Prostate gland (tissue), 2 donors: ENCODE data around the gene CSF2. TPM values are rescaled to one million over a fixed set of nuclear protein-coding genes. Genes with fewer than 3 reads are reported as not detected.
A peak's percentile ranks its signal among the peaks of the same experiment; 100 is the strongest.

Experiments used
- DNase-seq: peaks from one replicate; pipeline ENCODE4 v3.0.0-alpha.2; 2019; ENCODE audit warnings: low spot score
- H3K27ac ChIP-seq, 2 donors: fragments of 200-600 bp; sonication (generic); 2 replicates each; pipeline ENCODE4 v1.5.1; 2017 to 2019
- H3K27me3 ChIP-seq: fragments of 200-600 bp; sonication (generic); replicated peaks from 2 replicates; pipeline ENCODE4 v1.5.1; 2019; ENCODE audit not compliant: insufficient read depth
- H3K36me3 ChIP-seq, 2 donors: fragments of 200-600 bp; sonication (generic); 1 replicate in 1 of 2; 2 replicates in 1 of 2; pipeline versions ENCODE4 v1.5.1 to v1.8.1; 2017 to 2019
- H3K4me1 ChIP-seq: fragments of 200-600 bp; sonication (generic); replicated peaks from 2 replicates; pipeline ENCODE4 v1.5.1; 2019
- H3K4me3 ChIP-seq, 2 donors: fragments of 200-600 bp; sonication (generic); 2 replicates each; pipeline ENCODE4 v1.5.1; 2017 to 2019
- H3K9me3 ChIP-seq: fragments of 200-600 bp; sonication (generic); 2 replicates; pipeline ENCODE4 v1.5.1; 2017
- POLR2A ChIP-seq: fragments of 450-650 bp; IDR thresholded peaks from one replicate; pipeline ENCODE4 v1.6.1; 2016; ENCODE audit warnings: antibody characterized with exemption, mild to moderate bottlenecking
- POLR2AphosphoS5 ChIP-seq: sonication (generic); formaldehyde crosslinking; IDR thresholded peaks from one replicate; pipeline ENCODE4 v1.6.1; 2017; ENCODE audit warnings: antibody characterized with exemption
- WGBS: methylation state at CpG from one replicate; pipeline ENCODE4 v1.1.5; 2018; 5-methylcytosine and 5-hydroxymethylcytosine counted together
- intact Hi-C: fragments of 100-400 bp; cut with DNase I; formaldehyde crosslinking; loops from one replicate; pipeline ENCODE4 v1.14.2; 2022
- total RNA-seq, 2 donors: library from RNA; depleted of rRNA; stranded (reverse); fragments of >200 nt; gene quantifications; one replicate each; pipeline ENCODE4 v1.1.0, GENCODE V29; 2016
- TF ChIP-seq, protein P1 (sequence below), 4 experiments: fragments of 200-600 bp in 2 of 4; fragments of 450-650 bp in 2 of 4; sonication (generic) in 2 of 4; IDR thresholded peaks; 1 replicate in 3 of 4; 2 replicates in 1 of 4; pipeline ENCODE4 v1.5.1; 2016 to 2019; ENCODE audit warnings: antibody characterized with exemption in 4 of 4, mild to moderate bottlenecking in 2 of 4, moderate library complexity in 2 of 4

CSF2 gene
- total RNA-seq, 2 donors from 2014 or later: not detected

DNA sequence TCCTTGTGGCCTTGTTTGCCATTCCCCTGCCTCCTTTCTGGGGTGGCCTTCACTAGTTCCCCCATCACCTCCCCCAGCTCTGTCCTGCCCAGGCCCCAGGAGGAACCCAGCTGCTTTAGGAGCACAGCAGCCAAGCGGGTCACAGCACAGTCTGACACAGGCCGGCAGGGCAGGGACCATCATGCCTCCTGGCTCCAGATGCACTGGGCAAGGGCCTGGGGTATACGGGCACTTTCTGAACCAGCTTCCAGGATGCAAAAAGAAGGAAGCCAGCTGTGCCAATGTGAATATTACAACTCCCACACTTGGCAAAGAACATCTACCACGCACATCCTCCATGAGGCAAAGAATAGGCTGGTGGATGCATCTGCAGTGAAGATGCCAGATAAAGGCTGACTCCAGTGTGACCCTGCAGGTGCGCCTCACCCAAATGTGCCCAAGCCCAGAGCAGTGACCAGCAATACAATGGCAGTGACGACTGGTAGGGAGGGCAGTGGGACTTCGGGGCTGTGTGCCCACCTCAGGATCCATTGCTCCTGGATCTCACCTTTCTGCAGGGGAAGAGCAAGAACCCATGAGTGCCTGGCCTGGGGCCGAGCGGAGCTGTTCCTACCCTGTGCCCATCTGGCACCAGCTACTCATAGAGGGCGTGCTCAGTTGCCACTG is 19.4 kb upstream of the CSF2 start:
- Histone ChIP-seq H3K27ac (no peak overlapping the region), H3K9me3 (no peaks in the 10 kb centered on the region), H3K27me3 (no peaks in the 10 kb centered on the region), H3K4me3 (no peak overlapping the region), H3K36me3 (no peaks in the 10 kb centered on the region), H3K4me1 (no peaks in the 10 kb centered on the region)
- TF ChIP-seq POLR2AphosphoS5 (no peak), POLR2A (no peak)
- TF ChIP-seq, protein P1, sequence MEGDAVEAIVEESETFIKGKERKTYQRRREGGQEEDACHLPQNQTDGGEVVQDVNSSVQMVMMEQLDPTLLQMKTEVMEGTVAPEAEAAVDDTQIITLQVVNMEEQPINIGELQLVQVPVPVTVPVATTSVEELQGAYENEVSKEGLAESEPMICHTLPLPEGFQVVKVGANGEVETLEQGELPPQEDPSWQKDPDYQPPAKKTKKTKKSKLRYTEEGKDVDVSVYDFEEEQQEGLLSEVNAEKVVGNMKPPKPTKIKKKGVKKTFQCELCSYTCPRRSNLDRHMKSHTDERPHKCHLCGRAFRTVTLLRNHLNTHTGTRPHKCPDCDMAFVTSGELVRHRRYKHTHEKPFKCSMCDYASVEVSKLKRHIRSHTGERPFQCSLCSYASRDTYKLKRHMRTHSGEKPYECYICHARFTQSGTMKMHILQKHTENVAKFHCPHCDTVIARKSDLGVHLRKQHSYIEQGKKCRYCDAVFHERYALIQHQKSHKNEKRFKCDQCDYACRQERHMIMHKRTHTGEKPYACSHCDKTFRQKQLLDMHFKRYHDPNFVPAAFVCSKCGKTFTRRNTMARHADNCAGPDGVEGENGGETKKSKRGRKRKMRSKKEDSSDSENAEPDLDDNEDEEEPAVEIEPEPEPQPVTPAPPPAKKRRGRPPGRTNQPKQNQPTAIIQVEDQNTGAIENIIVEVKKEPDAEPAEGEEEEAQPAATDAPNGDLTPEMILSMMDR (IDR thresholded peaks at IDR 0.05): no peak
- intact Hi-C loops: no loop called here
- peak; percentile 3 for DNase-seq
- 92% methylated on average over 9 of the region's 10 CpGs for whole genome bisulfite sequencing

DNA sequence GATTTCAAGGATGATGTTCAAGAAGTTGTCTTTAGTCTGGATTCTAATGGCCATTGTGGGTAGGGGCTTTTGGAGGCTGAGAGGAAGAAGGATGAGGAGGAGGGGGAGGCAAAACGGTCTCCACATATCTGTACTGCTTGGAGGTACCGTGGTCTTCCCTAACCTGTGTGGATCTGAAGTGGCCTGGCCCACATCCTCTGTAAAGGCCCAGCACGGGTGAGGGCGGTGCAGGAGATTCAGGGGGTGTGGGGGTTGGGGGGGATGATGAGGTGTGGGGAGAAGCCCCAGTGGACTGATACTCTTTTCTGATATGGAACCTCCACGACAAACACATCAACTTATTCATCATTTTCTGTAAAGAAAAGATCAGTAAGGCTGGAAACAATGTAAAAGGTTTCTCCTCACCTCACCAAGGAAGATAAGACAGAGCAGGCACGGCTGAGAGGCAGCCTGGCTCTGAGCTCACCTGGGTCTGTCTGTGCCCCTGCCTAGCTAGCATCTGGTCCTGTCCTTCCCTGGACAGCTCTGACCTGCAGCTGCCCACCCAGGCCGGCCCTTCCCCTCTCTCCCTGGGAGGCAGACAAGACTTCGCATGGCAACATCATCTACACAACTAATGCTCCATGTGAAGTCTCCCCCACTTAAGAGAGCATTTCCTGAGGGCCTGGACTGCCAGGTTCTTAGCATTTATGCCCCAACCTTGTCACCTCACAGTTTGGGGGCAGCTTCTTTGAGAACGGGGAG is 18.7 kb upstream of the CSF2 start:
- no peaks in the 10 kb centered on the region for H3K36me3 ChIP-seq
- no peak overlapping the region for H3K27ac ChIP-seq
- no peak overlapping the region for H3K4me3 ChIP-seq
- H3K4me1 ChIP-seq: no peaks in the 10 kb centered on the region
- TF ChIP-seq, protein P1 (IDR thresholded peaks at IDR 0.05): no peak
- no peak for TF ChIP-seq POLR2AphosphoS5
- no peak for TF ChIP-seq POLR2A
- no peak for DNase-seq
- no peaks in the 10 kb centered on the region for H3K27me3 ChIP-seq
- intact Hi-C loops: no loop called here
- WGBS: 83% methylated on average over 9 of the region's 9 CpGs
- H3K9me3 ChIP-seq: no peaks in the 10 kb centered on the region

DNA sequence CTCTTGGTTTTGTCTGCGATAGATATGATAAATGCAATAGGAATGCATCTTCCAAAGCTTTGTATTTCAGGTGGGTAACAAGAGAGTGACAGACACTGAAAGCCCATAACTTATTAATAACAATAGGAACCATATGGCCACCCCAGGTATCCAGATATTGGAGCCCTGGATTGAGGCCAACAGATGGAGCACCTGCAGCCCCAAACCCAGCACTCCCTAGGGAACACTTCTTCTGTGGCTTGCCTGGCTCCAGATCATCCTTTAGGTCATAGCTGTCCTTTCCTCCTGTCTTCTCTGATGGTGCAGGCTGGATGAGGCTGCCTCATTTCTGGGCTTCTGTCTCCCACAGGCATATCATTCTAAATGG is 18.2 kb upstream of the CSF2 start:
- H3K27me3 ChIP-seq: no peaks in the 10 kb centered on the region
- H3K36me3 ChIP-seq: no peaks in the 10 kb centered on the region
- no peaks in the 10 kb centered on the region for H3K4me1 ChIP-seq
- TF ChIP-seq, protein P1 (IDR thresholded peaks at IDR 0.05): no peak
- TF ChIP-seq POLR2AphosphoS5 (no peak), POLR2A (no peak)
- no peak overlapping the region for H3K27ac ChIP-seq
- intact Hi-C loops: no loop called here
- DNase-seq: no peak
- 96% methylated on average over 1 of the region's 1 CpG for WGBS
- no peak overlapping the region for H3K4me3 ChIP-seq
- no peaks in the 10 kb centered on the region for H3K9me3 ChIP-seq

DNA sequence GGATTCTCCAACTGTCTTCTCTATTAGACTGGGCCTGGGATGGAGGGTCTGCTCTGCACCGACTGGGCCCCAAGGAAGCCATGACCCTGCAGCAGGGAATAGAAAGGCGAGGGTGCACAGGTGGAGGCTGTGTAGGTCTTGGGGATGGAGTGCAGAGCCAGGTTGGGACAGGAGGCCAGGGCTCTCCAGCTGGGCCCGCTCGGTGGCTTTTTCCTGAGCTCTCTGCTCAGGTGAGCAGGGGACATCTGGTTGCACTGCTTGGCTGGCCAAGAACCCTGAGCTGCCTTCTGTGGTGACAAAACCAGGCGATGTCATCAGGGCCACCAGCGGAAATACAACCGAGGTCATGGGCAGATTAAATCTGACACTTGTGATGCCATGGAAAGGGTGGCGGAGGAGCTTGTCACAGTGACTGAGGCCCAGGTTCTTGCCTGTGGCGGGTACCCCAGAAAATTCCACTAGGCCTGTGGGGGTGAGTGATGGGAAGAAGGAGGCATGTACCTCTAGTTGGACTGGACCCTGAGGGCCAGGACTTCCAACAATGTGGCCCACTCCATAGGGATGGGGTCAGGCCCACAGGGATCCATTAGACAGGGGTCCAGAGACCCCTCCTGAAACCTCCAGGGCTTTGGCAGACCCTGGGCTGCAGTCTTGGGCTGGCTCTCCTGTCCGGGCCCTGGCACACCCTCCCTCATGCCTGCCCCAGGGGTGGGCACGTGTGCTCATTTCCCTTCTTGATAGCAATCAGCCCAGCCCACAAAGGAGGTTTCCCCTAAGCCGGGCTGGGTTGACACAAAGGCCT is 17.6 kb upstream of the CSF2 start:
- 73% methylated on average over 12 of the region's 12 CpGs for WGBS
- no peaks in the 10 kb centered on the region for H3K36me3 ChIP-seq
- TF ChIP-seq POLR2A: no peak
- TF ChIP-seq POLR2AphosphoS5: no peak
- TF ChIP-seq, protein P1 (IDR thresholded peaks at IDR 0.05): no peak
- H3K27ac ChIP-seq: no peak overlapping the region
- H3K4me1 ChIP-seq: no peaks in the 10 kb centered on the region
- intact Hi-C loops: no loop called here
- no peak for DNase-seq
- no peaks in the 10 kb centered on the region for H3K27me3 ChIP-seq
- H3K4me3 ChIP-seq: no peak overlapping the region
- H3K9me3 ChIP-seq: no peaks in the 10 kb centered on the region
